GM10266 (cell line): ENCODE data around the gene ASB2.

Source experiments
- DNase-seq: peaks from one replicate; pipeline ENCODE4 v3.0.0; 2012; ENCODE audit errors: extremely low spot score
- CTCF ChIP-seq: IDR thresholded peaks from 2 replicates; pipeline ENCODE4 v1.5.1; 2012; ENCODE audit warnings: mild to moderate bottlenecking, low read depth; ENCODE audit not compliant: control insufficient read depth, insufficient read depth; ENCODE audit errors: missing control alignments

Gene ASB2

GRCh38 chr14:93923626-93924025 lies 52.7 kb downstream of the ASB2 start:
- no peak for DNase-seq
- no peak for TF ChIP-seq CTCF

GRCh38 chr14:93921001-93921806 lies 55.2 kb downstream of the ASB2 start:
- no peak for DNase-seq
- TF ChIP-seq CTCF: no peak

- TF ChIP-seq CTCF: no peak
- DNase-seq: no peak
These were observed 59.2 kb downstream of the ASB2 start for GRCh38 chr14:93917141-93917540.

- DNase-seq: no peak
- TF ChIP-seq CTCF: no peak
These were observed 59.9 kb downstream of the ASB2 start for GRCh38 chr14:93916498-93916897.

GRCh38 chr14:93915800-93916199 lies 60.6 kb downstream of the ASB2 start:
- no peak for TF ChIP-seq CTCF
- DNase-seq: no peak

GRCh38 chr14:93915070-93915705 lies 61.2 kb downstream of the ASB2 start:
- no peak for TF ChIP-seq CTCF
- no peak for DNase-seq

GRCh38 chr14:93914278-93914677 lies 62.1 kb downstream of the ASB2 start:
- no peak for TF ChIP-seq CTCF
- DNase-seq: no peak
